ENCODE measurements around the gene GJD4.

DNA sequence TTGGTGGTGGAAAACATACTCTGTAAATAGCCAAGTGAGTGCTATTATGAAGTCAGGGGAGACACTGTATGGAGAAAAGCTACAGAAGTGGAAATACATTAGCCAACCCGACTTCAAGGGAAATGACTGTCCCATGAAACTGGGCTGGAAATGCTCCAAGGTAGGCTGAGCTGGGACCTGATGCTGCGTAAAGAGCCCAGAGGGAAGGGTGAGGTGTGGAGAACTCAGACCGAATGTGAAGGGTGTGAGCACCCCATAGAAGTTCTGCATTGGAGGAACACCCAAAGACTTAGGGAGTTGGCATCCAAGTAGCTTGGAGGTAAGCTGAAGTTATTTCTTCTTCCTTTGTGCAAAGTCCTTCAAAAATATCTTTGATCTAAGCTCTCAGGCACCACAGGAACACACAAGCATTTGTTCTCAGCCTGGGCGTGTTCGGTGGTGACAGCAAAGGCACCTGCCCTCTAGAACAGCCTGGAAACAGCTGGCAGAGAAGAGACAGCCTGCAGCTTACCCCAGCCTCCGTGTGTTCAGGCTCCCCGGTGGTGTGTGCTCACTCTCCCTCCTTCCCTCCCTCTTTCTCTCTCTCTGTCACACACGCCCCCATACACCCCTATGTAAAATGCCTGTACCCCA, 19.1 kb upstream of the GJD4 start:
- TF ChIP-seq, protein P1, sequence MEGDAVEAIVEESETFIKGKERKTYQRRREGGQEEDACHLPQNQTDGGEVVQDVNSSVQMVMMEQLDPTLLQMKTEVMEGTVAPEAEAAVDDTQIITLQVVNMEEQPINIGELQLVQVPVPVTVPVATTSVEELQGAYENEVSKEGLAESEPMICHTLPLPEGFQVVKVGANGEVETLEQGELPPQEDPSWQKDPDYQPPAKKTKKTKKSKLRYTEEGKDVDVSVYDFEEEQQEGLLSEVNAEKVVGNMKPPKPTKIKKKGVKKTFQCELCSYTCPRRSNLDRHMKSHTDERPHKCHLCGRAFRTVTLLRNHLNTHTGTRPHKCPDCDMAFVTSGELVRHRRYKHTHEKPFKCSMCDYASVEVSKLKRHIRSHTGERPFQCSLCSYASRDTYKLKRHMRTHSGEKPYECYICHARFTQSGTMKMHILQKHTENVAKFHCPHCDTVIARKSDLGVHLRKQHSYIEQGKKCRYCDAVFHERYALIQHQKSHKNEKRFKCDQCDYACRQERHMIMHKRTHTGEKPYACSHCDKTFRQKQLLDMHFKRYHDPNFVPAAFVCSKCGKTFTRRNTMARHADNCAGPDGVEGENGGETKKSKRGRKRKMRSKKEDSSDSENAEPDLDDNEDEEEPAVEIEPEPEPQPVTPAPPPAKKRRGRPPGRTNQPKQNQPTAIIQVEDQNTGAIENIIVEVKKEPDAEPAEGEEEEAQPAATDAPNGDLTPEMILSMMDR (IDR thresholded peaks at IDR 0.05; ENCODE audit: low read depth, low read length) = no peak
- TF ChIP-seq POLR2A (IDR thresholded peaks at IDR 0.05; ENCODE audit: extremely low read depth, insufficient read length) (no peak), MYC (IDR thresholded peaks at IDR 0.05; ENCODE audit: low read depth, low read length) (no peak)
- TF ChIP-seq, protein P2, sequence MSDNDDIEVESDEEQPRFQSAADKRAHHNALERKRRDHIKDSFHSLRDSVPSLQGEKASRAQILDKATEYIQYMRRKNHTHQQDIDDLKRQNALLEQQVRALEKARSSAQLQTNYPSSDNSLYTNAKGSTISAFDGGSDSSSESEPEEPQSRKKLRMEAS (IDR thresholded peaks at IDR 0.05; ENCODE audit: low read depth, low read length) = no peak
